Mucosa of descending colon (tissue), 3 donors: ENCODE measurements around the gene ABHD11. TPM values are rescaled to one million over a fixed set of nuclear protein-coding genes. Genes with fewer than 3 reads are reported as not detected.

Experiments
- ATAC-seq: fragments of 200-7000 bp; cut with Tn5 transposase; one replicate; pipeline ENCODE4 v1.9.1; 2020; ENCODE audit warnings: mild to moderate bottlenecking, moderate library complexity
- DNase-seq, 3 donors: peaks; one replicate each; pipeline ENCODE4 v3.0.0-alpha.2; 2020
- H3K36me3 ChIP-seq: fragments of 200-600 bp; one replicate; pipeline ENCODE4 v1.8.0; 2021; ENCODE audit warnings: low read depth, mild to moderate bottlenecking
- H3K4me1 ChIP-seq: fragments of 200-600 bp; one replicate; pipeline ENCODE4 v1.8.0; 2021; ENCODE audit warnings: low read depth, mild to moderate bottlenecking
- H3K4me3 ChIP-seq: fragments of 200-600 bp; one replicate; pipeline ENCODE4 v1.8.0; 2021; ENCODE audit warnings: mild to moderate bottlenecking
- H3K9me3 ChIP-seq: fragments of 200-600 bp; one replicate; pipeline ENCODE4 v1.8.0; 2021; ENCODE audit warnings: mild to moderate bottlenecking
- intact Hi-C, 2 donors: fragments of 100-400 bp; cut with DNase I in 1 of 2; cut with micrococcal nuclease in 1 of 2; formaldehyde crosslinking; loops; one replicate each; pipeline versions ENCODE4 v1.11.0 to v1.11.1; 2022; cut with DNase I, micrococcal nuclease
- microRNA-seq: library from miRNA; unstranded; fragments of <30 nt; microRNA quantifications from one replicate; pipeline ENCODE4, GENCODE V29; 2019
- total RNA-seq, 3 donors: library from RNA; stranded (reverse); fragmentation: NEBNext Ultra II Directional in 2 of 3; extraction: Animal tissue kit (Norgen Biotek cat#: 25700) in 2 of 3; gene quantifications; one replicate each; pipeline versions ENCODE4 v1.2.1 to v1.2.4, GENCODE V29; 2021 to 2023
- TF ChIP-seq, protein P1 (sequence below): fragments of 200-600 bp; IDR thresholded peaks from one replicate; pipeline ENCODE4 v1.8.0; 2022; ENCODE audit warnings: antibody characterized with exemption, mild to moderate bottlenecking
- donor health status: DM: no; HTN: no; CAD: no; lungs with moderate emphysema.
- donor health status: DM: no; HTN: no; CAD: no.
- donor health status: DM: no; HTN: yes; CAD: no.

The ABHD11 gene
- total RNA-seq, 3 donors from 2014 or later, result 55.3 to 115 (median 97.3) TPM

DNA sequence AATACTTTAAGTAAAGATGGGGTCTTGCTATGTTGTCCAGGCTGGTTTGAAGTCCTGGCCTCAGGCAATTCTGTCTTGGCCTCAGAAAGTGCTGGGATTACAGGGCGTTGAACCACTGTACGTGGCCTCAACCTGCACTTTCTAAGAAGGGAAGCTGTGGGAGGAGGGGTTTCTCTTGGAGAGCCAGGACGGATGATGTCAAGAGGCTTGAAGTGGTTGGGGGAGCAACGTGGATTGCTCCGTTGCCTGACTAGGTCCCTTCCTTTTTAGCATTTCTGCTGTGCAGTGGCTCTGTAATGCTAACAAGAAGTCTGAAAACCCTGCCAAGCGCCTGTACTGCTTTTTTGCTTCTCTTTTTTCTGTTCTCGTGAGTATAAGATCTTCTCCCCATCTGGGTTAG lies 48.0 kb downstream of the ABHD11 start:
- Histone ChIP-seq H3K4me1 (no peaks in the 10 kb centered on the region), H3K4me3 (no peak overlapping the region), H3K36me3 (peaks cover 7% of the 10 kb centered on the region), H3K9me3 (no peaks in the 10 kb centered on the region)
- no peak for ATAC-seq
- intact Hi-C loops, result no loop called here
- TF ChIP-seq, protein P1, sequence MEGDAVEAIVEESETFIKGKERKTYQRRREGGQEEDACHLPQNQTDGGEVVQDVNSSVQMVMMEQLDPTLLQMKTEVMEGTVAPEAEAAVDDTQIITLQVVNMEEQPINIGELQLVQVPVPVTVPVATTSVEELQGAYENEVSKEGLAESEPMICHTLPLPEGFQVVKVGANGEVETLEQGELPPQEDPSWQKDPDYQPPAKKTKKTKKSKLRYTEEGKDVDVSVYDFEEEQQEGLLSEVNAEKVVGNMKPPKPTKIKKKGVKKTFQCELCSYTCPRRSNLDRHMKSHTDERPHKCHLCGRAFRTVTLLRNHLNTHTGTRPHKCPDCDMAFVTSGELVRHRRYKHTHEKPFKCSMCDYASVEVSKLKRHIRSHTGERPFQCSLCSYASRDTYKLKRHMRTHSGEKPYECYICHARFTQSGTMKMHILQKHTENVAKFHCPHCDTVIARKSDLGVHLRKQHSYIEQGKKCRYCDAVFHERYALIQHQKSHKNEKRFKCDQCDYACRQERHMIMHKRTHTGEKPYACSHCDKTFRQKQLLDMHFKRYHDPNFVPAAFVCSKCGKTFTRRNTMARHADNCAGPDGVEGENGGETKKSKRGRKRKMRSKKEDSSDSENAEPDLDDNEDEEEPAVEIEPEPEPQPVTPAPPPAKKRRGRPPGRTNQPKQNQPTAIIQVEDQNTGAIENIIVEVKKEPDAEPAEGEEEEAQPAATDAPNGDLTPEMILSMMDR, result no peak
- DNase-seq, result no peak

DNA sequence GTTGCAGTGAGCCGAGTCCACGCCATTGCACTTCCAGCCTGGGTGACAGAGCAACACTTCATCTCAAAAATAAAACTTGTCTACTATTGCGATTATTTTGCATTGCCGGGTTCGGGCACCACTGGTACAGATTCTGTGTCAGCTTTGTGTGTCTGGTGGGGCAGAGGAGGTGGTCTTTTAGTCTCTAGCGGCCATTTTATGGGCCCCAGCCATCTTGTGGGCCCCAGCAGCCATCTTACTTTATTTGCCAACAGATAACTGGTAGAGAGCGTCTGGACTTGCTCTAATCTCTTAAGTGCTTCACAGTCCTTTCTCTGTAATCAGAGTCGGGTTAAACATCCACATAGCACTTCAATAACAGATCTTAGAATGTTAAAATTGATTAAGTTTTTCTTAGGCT lies 50.3 kb downstream of the ABHD11 start:
- Histone ChIP-seq H3K36me3 (peaks cover 7% of the 10 kb centered on the region), H3K4me3 (no peak overlapping the region), H3K4me1 (peaks cover 9% of the 10 kb centered on the region), H3K9me3 (no peaks in the 10 kb centered on the region)
- intact Hi-C loops, result no loop called here
- TF ChIP-seq, protein P1, result no peak
- no peak for ATAC-seq
- DNase-seq, result no peak

Small RNA genes within 50 kb of the gene (microRNA-seq; reads per million reads assigned to microRNA genes)
- gene MIR4284, result not detected

Other genes starting within 250 kb of the ABHD11 start
- 10 to 100 TPM; 37.4 to 76.0 (median 41.4) TPM for gene BAZ1B, start 216.5 kb downstream of the ABHD11 start, total RNA-seq
- 100 to 1,000 TPM in 1 of 3 donors, 10 to 100 TPM in 2; 59.3 to 112 (median 62.0) TPM for gene BCL7B, start 181.1 kb downstream of the ABHD11 start, total RNA-seq
- gene TBL2, start 160.2 kb downstream of the ABHD11 start, total RNA-seq, result 10 to 100 TPM; 25.4 to 42.4 (median 31.1) TPM
- 10 to 100 TPM; 13.3 to 18.0 (median 15.1) TPM for gene MLXIPL, start 114.3 kb downstream of the ABHD11 start, total RNA-seq
- 1 to 10 TPM in 1 of 3 donors, under 1 TPM in 1, not detected in 1; 0.48 to 3.3 TPM for gene VPS37D, start 71.0 kb downstream of the ABHD11 start, total RNA-seq
- 10 to 100 TPM in 2 of 3 donors, 1 to 10 TPM in 1; 8.7 to 10.5 (median 10.2) TPM for gene DNAJC30, start 55.3 kb downstream of the ABHD11 start, total RNA-seq
- gene BUD23, start 55.2 kb downstream of the ABHD11 start, total RNA-seq, result 10 to 100 TPM; 38.4 to 61.2 (median 43.0) TPM
- gene STX1A, start 19.1 kb downstream of the ABHD11 start, total RNA-seq, result 10 to 100 TPM in 1 of 3 donors, 1 to 10 TPM in 2; 5.2 to 23.9 (median 6.1) TPM
- gene CLDN3, start 31.5 kb upstream of the ABHD11 start, total RNA-seq, result 100 to 1,000 TPM; 229 to 621 (median 534) TPM
- gene CLDN4, start 92.2 kb upstream of the ABHD11 start, total RNA-seq, result 1,000 to 10,000 TPM in 2 of 3 donors, 100 to 1,000 TPM in 1; 450 to 1,208 (median 1,043) TPM
- 1 to 10 TPM; 1.6 to 4.6 (median 2.4) TPM for gene METTL27, start 103.7 kb upstream of the ABHD11 start, total RNA-seq
- not detected for gene TMEM270, start 122.4 kb upstream of the ABHD11 start, total RNA-seq